HG03280 (cell line): ENCODE measurements around the gene TMEM54.
"Not testable (repeated sequence)": the region's sequence is repeated elsewhere in the genome, so short reads cannot be mapped to it uniquely, and the experiment has no call there.

Experiments used
- ATAC-seq: cut with Tn5 transposase; IDR thresholded peaks from one replicate; pipeline ENCODE4 v1.9.1; 2021; ENCODE audit warnings: mild to moderate bottlenecking, moderate library complexity; ENCODE audit not compliant: unreplicated experiment

Gene TMEM54

GRCh38 chr1:32919811-32920733 lies 18.9 kb upstream of the TMEM54 start:
- ATAC-seq: no peak

- no peak for ATAC-seq
Measured at GRCh38 chr1:32918179-32918578, 17.0 kb upstream of the TMEM54 start.

- ATAC-seq: no peak
Measured at GRCh38 chr1:32917521-32917920, 16.3 kb upstream of the TMEM54 start.

- ATAC-seq: no peak
Measured at GRCh38 chr1:32915766-32916706, 14.8 kb upstream of the TMEM54 start.

DNA sequence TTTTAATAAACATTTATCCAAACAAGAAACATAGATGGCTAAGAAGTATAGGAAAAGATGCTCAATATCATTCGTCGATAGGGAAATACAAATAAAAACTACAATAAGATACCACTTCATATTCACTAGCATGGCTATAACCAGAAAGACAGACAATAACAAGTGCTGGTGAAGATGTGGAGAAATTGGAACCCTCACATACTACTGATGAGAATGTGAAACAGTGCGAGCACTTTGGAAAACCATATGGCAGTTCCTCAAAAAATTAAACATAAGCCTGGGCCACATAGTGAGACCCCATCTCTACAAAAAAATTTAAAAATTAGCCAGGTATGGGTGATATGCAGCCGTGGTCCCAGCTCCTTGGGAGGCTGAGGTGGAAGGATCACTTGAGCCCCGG lies 9.1 kb upstream of the TMEM54 start:
- no peak for ATAC-seq

DNA sequence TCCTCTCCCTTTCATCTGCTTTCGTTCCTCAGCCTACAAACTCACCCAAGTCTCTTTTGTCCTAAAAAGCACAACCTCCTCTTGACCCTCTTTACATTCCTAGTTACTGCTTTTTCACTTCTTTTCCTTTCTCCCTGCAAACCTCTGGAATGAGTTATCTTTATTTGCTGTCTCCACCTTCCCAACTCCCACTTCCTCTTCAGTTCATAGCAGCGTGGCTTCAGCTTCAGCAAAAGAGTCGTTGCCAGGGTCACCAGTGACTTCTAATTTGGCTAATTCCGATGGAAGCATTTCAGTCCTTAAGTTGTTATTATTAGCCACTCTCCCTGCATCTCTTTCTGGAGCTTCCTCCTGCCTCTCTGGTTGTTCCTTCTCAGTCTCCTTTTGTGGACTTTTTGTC lies 6.2 kb upstream of the TMEM54 start:
- no peak for ATAC-seq

GRCh38 chr1:32906654-32907053 lies 5.5 kb upstream of the TMEM54 start:
- no peak for ATAC-seq

- ATAC-seq: not testable (repeated sequence)
Measured at GRCh38 chr1:32905588-32905987, 4.4 kb upstream of the TMEM54 start.

- no peak for ATAC-seq
Measured at GRCh38 chr1:32904797-32905196, 3.6 kb upstream of the TMEM54 start.

DNA sequence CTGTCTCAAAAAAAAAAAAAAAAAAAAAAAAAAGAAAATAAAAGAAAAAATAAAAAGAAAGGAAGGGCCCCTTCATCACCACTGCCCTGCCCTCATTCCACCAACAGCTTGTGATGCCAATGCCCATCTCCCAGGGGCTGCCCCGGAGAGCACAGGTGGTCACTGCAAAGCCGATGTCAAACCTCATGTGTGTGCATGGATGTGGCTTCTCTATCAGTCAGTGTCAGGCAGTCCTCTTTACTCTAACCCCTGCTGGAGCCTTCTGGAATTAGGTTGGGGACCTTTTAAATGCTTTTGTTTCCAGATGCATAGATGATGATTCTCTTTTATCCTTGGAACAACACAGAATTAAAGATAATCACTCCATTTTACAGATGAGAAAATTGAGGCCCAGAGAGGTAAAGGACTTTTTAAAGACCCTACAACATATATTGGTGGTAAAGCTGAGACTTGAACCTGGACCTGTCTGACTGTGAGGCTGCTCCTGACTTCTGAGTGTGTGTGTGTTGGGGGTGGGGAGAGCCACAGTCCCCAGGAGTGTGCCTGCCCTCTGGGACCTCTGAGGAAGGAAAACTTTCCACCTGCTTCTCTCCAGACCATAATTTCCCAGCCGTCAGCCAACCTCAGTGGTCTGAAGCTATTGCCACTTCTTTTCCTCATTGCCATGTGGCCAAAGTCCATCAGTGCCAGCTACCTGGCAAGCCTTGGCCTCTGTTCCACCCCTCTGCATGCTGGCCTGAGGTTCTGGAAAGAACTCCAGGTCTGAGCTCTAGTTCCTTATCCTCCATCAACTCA lies 3.0 kb upstream of the TMEM54 start:
- ATAC-seq: no peak

DNA sequence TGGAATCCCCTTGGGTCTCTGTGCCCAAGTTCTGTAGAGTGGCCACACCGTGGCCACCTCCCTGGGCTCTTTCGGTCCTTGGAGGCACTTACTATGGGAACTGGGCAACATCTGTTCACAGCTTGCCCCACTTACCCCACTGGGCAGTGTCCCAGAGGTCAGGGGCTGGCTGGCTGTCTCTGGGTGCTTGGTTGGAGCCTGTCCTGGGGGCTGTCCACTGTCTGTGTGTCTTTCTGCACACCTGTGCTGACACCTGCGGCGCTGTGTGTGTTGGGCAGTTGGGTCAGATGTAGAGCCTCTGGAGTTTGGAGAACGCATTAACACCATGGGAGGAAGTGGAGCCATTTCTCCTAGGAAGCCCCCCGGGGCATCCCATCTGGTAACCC lies 1.3 kb upstream of the TMEM54 start:
- no peak for ATAC-seq

DNA sequence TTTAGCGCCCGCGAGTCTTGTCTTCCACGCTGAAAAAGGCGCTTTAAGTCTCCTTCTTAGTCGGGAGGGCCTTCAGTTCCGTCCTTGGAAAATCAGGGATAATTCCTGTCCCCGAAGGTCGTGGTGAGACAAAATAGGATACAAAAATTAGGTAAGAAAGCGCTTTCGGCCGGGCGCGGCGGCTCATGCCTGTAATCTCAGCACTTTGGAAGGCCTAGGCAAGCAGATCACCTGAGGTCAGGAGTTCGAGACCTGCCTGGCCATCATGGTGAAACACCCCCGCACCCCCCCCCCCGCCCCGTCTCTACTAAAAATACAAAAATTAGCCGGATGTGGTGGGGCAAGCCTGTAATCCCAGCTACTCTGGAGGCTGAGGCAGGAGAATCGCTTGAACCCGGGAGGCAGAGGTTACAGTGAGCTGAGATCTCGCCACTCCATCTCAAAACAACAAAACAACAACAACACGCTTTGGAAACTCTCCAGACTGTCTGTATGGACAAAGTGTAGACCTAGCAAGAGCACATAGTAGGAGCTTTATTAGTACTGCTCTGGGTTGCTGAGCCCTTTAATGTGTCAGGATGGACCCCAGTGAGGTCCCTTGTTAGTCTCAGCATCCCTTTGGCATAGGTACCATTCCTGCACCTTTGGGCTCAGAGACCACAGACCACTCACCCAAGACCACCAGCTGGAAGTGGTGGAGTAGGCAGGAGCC lies 790 bp upstream of the TMEM54 start:
- no peak for ATAC-seq

DNA sequence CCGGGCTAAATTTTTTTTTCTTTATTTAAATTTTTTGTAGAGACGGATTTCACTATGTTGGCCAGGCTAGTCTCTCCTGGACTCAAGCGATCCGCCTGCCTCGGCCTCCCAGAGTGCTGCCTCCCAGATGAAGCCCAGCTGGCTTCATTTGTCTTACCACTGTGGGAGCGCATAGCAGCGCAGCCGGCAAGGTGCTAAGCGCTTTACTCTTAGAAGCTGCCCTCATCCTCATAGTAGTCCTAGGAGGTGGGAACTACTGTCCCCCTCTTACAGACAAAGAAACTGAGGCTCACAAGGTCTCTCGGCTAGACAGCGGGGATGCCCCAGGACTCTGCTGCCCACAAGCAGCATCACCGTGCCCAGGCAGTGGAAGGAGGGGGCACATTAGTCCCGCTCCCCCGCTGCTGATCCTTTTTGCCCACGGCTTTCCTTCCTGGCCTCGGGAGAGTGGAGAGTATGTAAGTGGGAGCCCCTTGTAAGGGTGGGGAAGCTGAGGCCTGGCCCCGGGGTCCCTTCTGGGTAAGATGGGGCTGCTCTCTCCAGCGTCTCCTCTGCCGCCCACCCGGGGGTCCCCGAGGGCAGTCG lies 726 bp downstream of the TMEM54 start:
- no peak for ATAC-seq

DNA sequence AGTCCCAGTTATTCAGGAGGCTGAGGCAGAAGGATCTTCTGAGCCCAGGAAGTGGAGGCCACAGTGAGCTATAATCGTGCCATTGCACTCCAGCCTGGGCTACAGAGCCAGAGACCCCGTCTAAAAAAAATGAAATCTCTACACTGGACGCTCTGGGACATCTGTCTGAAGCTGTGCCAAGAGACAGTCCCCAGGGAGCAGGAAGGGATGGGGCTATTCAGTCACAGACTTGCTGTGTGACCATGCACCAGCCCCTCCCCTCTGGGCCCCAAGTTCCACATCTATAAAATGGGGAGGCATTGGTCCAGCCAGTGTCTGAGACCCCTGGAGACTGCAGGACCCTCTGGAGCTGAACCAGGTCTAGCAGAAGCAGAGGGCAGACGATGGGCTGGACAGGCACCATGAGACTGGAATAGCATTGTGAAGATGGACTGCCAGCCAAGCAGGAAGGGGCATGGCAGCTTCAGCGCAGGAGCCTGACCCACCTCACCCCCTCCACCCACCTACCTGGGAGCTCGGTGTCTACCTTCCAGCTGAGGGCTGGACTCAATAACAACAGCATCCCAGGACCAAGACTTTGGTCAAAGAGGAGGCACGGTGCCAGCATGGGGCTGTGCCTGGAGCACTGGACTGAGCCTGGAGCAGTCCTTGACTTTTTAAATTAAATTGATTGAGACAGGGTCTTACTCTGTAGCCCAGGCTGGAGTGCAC lies 1.4 kb downstream of the TMEM54 start:
- ATAC-seq: no peak

DNA sequence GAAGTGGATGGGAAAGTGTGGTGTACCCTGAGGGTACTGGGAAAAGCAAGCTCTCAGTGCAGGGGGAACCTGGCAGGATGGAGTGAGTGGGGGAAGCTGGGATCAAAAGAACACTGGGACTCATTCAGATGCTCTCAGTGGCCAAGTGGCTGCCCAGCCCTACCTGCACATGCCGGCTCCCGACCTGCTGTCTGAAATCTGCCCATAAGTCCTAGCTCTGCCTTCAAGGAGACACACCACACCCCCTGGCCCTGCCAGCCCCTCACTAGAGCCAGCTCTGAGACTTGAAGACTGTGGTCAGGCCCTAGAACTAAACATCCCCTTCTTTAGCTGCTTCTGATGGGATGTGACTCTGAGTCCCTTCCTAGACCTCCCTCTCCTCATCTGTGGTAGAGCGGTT lies 2.2 kb downstream of the TMEM54 start:
- no peak for ATAC-seq

DNA sequence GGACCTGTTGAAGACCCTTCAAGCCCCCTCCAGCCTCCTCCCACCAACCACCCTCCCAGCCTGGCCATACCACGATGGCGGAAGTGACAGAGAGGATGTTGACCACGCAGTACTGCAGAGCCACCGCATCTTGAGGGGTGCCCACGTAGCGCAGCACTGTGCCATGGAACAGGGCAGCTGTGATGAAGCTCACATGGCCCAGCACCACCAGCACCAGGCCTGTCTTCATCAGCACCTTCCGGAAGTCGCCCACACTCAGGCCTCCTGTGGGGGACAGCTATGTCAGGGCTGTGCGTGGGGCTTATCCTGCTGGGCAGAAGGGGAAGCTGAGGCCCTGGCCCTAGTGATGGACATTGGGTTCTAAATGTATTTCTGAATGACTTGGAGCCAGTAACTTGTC lies 3.1 kb downstream of the TMEM54 start:
- ATAC-seq: no peak

GRCh38 chr1:32897082-32898049 lies 3.8 kb downstream of the TMEM54 start:
- no peak for ATAC-seq

GRCh38 chr1:32896451-32896850 lies 4.7 kb downstream of the TMEM54 start:
- no peak for ATAC-seq
